Mammary epithelial cell (primary cell): ENCODE measurements around the gene TMEM256.

ENCODE experiments used
- CTCF ChIP-seq, 2 donors: IDR thresholded peaks in 1 of 2; conservative IDR thresholded peaks in 1 of 2; 2 replicates each; pipeline ENCODE4 v1.5.1; 2011 to 2012; ENCODE audit warnings: inconsistent platforms in 2 of 2, low read length in 2 of 2, mild to moderate bottlenecking in 2 of 2, control low read depth in 1 of 2, low read depth in 1 of 2; ENCODE audit not compliant: insufficient read depth in 1 of 2; ENCODE audit errors: extremely low read depth in 1 of 2
- EZH2 ChIP-seq: IDR thresholded peaks from 2 replicates; pipeline ENCODE4 v1.6.1; 2012; ENCODE audit warnings: low read length, inconsistent platforms, borderline replicate concordance

GRCh38 chr17:7426203-7426863 is 22.4 kb upstream of the TMEM256 start:
- no peak for TF ChIP-seq EZH2
- TF ChIP-seq CTCF (conservative IDR thresholded peaks at IDR 0.05 in 1 of 2, IDR thresholded peaks at IDR 0.05 in 1 of 2; ENCODE audit: extremely low read depth in 1 of 2, insufficient read depth in 1 of 2, low read depth in 1 of 2, low read length in 2 of 2) = no peak
